H1 (cell line): Measurements from ENCODE around the gene LRRC56. TPM values are rescaled to one million over a fixed set of nuclear protein-coding genes. Genes with fewer than 3 reads are reported as not detected.

Source experiments
- PHF8 ChIP-seq: fragments of 200-600 bp; sonication (generic); conservative IDR thresholded peaks from 2 replicates; pipeline ENCODE4 v1.7.1; 2012; ENCODE audit warnings: low read depth, mild to moderate bottlenecking, inconsistent platforms, low read length, moderate library complexity
- POLR2A ChIP-seq, 2 experiments: IDR thresholded peaks; 1 replicate in 1 of 2; 2 replicates in 1 of 2; pipeline ENCODE4 v1.6.1; 2011; ENCODE audit warnings: low read depth in 2 of 2, low read length in 2 of 2, mild to moderate bottlenecking in 2 of 2; ENCODE audit errors: control extremely low read depth in 1 of 2
- RFX5 ChIP-seq: IDR thresholded peaks from 2 replicates; pipeline ENCODE4 v1.6.1; 2011; ENCODE audit warnings: low read depth, low read length, improper control_type of control experiment, borderline replicate concordance
- TAF1 ChIP-seq: IDR thresholded peaks from 2 replicates; pipeline ENCODE4 v1.6.1; 2011; ENCODE audit warnings: mild to moderate bottlenecking, low read depth, low read length
- TBP ChIP-seq: IDR thresholded peaks from 2 replicates; pipeline ENCODE4 v1.6.1; 2011; ENCODE audit warnings: low read depth, low read length, improper control_type of control experiment
- polyA plus RNA-seq, 7 experiments: library from polyadenylated mRNA; depleted of rRNA in 3 of 7; stranded (reverse) in 5 of 7; unstranded in 2 of 7; fragments of >200 nt in 5 of 7; fragments of 200-250 nt in 2 of 7; gene quantifications; 1 replicate in 5 of 7; 2 replicates in 1 of 7; 4 replicates in 1 of 7; pipeline versions ENCODE4 v1.2.1 to v1.2.3, GENCODE V29; 2011 to 2013; ENCODE audit warnings: missing spikeins in 2 of 7, mixed read lengths in 2 of 7
- total RNA-seq: library from RNA; stranded (reverse); fragmentation: NEBNext Ultra II Directional; extraction: Animal tissue kit (Norgen Biotek cat#: 25700); gene quantifications from 2 replicates; pipeline ENCODE4 v1.2.1, GENCODE V29; 2021
- TF ChIP-seq, protein P1 (sequence below): IDR thresholded peaks from 2 replicates; pipeline ENCODE4 v1.6.1; 2012; ENCODE audit warnings: inconsistent platforms

The LRRC56 gene
- total and polyA plus RNA-seq, 2 of the 8 experiments (the other 6 are each of a cell fraction or from before 2014, with no cell fraction given): 0.94 to 1.9 TPM

DNA sequence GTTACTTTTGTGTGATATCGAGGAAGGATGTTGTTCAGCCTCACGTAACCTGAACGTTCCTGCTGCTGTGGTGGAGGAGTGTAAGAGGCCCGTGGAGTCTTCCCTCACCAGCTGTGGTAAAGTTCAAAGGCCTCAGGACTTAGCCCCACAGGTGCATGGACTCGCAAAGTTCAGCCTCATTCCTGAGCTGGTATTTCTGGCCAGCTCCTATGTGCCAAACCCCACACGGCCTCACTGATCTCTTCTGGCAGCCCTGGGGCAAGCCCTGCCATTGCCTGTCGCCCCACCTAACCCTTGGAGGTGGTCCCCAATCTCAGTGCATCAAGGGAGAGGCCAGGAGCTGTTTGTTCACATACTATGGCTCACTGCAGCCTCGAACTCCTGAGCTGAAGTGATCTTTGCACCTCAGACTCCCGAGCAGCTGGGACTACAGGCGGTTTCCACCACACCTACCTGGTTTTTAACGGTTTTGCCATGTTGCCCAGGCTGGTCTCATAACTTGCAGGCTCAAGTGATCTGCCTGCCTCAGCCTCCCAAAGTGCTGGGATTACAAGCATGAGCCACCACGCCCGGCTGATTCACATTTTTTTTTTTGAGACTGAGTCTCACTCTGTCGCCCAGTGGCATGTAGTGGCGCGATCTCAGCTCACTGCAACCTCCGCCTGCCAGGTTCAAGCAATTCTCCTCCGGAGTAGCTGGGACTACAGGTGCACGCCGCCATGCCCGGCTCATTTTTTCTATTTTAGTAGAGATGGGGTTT lies 41.1 kb downstream of the LRRC56 start (continued):
- TF ChIP-seq RFX5: no peak
- no peak for TF ChIP-seq TBP
- TF ChIP-seq, protein P1, sequence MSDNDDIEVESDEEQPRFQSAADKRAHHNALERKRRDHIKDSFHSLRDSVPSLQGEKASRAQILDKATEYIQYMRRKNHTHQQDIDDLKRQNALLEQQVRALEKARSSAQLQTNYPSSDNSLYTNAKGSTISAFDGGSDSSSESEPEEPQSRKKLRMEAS: no peak
- TF ChIP-seq PHF8: no peak
- no peak for TF ChIP-seq TAF1
- no peak for TF ChIP-seq POLR2A (IDR thresholded peaks at IDR 0.05; ENCODE audit: control extremely low read depth in 1 of 2, low read depth in 2 of 2, low read length in 2 of 2)
- TF ChIP-seq, all 59 proteins: peak for 0
